GM18526 (cell line): ENCODE data around the gene GAPVD1.

ENCODE experiments used
- POLR2A ChIP-seq: IDR thresholded peaks from 3 replicates; pipeline ENCODE4 v1.6.1; 2011; ENCODE audit not compliant: insufficient read length; ENCODE audit errors: extremely low read depth

The GAPVD1 gene

GRCh38 chr9:125284855-125285254 is 23.2 kb downstream of the GAPVD1 start:
- no peak for TF ChIP-seq POLR2A

- TF ChIP-seq POLR2A: no peak
These were observed 31.5 kb downstream of the GAPVD1 start for GRCh38 chr9:125293134-125293533.

GRCh38 chr9:125295657-125296056 is 34.0 kb downstream of the GAPVD1 start:
- TF ChIP-seq POLR2A: no peak

- no peak for TF ChIP-seq POLR2A
These were observed 35.3 kb downstream of the GAPVD1 start for GRCh38 chr9:125296843-125297372.

DNA sequence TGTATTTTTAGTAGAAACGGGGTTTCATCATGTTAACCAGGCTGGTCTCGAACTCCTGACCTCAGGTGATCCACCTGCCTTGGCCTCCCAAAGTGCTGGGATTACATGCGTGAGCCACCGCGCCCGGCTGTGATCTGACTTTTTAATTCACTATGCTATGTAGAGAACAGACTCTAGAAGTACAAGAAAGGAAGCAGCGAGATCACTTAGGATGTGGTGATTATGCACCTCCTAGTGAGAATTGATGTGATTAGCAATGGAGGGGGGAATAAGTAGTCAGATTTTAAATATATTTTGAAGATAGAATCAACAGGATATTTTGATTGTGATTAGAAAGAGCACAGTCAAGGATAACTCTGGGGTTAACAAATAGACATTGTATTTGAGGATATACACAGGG is 36.3 kb downstream of the GAPVD1 start:
- no peak for TF ChIP-seq POLR2A

GRCh38 chr9:125302241-125302640 is 40.6 kb downstream of the GAPVD1 start:
- TF ChIP-seq POLR2A: no peak

DNA sequence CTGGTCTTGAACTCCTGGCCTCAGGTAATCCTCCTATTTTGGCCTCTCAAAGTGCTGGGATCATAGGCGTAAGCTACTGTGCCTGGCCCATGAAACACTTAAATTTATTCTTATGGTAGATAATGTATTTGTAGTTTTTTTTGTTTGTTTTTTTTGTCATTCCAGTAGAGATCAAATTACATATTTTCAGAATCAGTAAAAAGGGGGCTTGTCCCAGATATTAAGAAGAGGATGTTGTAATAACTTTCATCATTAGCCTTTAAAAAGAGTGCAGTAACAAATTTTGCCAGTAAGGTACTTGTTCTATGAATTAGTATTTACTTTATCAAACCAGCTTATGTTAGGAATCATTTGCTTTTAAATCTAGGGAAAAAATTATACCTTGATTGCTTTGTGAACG is 42.6 kb downstream of the GAPVD1 start:
- TF ChIP-seq POLR2A: no peak

DNA sequence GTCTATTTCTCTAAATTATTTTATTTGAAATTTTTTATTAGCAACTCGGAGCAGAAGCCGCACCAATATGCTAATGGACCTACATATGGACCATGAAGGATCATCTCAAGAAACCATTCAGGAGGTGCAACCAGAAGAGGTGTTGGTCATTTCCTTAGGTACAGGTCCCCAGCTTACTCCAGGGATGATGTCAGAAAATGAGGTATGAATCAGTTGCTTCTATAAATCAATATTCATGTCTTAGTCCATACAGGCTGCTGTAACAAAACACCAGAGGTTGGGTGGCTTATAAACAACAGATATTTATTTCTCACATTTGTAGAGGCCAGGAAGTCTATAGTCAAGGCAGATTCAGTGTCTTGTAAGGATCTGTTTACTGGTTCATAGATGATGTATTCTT is 50.8 kb downstream of the GAPVD1 start:
- TF ChIP-seq POLR2A: no peak

DNA sequence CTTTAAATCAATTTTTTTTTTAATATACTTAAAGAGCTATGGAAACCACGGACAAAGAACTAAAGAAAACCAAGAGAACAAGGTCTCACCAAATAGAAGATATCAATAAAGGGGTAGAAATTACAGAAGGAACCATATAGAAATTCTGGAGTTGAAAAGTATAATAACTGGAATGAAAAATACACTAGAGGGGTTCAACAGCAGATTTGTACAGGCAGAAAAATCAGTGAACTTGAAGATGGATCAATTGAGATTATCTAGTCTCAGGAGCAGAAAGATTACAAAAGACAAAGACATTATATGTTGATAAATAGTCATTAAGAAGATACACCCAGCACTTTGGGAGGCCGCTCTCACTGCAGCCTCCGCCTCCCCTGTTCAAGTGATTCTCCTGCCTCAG is 56.1 kb downstream of the GAPVD1 start:
- TF ChIP-seq POLR2A: no peak

DNA sequence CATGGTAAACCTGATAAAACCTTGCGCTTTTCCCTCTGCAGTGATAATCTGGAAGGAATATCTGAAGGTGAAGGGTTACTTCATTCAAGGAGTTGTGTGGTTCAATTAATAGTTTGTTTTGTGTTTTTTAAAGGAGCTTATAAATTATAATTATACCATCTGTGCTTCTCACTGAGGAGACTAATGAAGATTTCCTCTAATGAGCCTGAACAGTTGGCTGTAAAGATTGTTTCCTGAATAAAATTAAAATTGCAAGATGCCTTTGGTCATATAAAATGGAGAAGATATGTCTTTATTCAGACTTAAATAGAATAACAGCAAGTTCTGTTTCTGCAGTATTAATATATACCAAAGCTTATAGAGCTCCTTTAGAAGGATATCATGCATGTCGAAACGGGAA is 59.9 kb downstream of the GAPVD1 start:
- no peak for TF ChIP-seq POLR2A

DNA sequence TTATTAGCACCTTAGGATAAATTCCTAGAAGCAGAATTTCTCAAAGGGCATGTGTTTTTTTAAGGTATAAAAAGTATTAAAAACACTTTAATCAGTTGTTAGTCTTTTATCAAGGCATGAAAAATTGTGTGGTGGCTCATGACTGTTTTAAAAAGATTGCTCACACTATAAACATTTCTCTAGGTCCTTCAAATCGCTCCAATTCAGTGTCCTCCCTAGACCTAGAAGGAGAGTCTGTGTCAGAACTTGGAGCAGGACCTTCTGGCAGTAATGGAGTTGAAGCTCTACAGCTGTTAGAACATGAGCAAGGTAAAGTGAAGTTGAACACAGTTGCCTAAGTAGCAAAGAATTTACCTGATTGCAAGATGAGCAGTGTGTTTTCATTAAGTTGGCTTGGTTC is 62.0 kb downstream of the GAPVD1 start:
- TF ChIP-seq POLR2A: no peak

DNA sequence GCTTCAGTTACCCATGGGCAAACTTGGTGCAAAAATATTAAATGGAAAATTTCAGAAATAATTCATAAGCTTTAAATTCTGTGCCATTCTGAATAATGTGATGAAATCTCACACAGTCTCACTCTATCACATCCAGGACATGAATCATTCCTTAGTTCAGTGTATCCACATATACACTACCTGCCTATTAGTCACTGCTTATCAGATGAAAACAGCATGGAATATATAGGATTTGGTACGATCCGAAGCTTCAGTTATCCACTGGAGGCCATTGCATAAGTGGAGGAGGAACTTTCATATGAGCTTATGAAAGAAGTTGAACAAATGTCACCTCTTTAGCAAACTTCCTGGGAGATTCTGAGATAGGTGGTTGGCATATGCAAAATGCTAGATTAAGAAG is 64.2 kb downstream of the GAPVD1 start:
- TF ChIP-seq POLR2A: no peak

GRCh38 chr9:125329978-125330377 is 68.4 kb downstream of the GAPVD1 start:
- no peak for TF ChIP-seq POLR2A

DNA sequence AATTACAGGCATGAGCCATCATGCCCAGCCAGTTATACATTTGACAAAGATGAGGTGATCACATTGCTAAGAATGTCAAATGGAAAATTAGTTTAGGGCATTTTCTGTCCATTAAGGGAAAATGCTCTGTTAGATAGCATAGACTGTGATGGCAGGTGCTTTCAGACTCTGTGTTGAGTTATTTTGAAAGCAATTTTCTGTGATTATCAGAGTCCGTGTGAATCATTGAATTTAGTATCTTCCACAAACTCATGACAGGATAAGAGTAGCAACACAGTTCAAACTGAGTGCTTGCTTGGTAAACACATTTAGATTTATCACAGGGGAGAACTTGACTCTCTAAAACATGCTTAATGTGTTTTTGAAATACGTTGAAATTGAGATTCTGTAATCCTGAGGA is 69.0 kb downstream of the GAPVD1 start:
- no peak for TF ChIP-seq POLR2A

DNA sequence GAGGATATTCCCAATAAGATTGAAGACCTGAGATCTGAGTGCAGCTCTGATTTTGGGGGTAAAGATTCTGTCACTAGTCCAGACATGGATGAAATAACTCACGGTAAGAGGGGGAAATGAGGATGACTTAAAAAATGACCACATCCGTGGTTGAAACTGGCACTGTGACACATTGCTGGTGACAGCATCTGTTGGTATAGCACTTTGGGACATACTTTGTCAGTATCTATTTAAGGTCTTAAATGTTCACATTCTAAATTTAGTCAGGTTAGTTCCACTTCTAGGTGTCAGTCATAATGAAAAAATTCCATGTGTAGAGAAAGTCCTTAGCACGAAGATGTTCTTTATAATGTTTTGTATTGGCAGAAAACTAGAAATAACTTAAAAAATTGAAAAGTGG is 70.9 kb downstream of the GAPVD1 start:
- TF ChIP-seq POLR2A: no peak

DNA sequence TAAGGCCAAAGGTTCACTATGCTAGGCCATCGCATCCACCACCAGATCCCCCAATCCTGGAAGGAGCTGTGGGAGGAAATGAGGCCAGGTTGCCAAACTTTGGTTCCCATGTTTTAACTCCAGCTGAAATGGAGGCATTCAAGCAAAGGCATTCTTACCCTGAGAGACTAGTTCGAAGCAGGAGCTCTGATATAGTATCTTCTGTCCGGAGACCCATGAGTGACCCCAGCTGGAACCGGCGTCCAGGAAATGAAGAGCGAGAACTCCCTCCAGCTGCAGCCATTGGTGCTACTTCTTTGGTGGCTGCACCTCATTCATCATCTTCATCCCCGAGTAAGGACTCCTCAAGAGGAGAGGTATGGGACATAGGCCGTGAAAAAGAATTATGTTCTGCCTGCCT is 75.6 kb downstream of the GAPVD1 start:
- no peak for TF ChIP-seq POLR2A

GRCh38 chr9:125338929-125339328 is 77.3 kb downstream of the GAPVD1 start:
- TF ChIP-seq POLR2A: no peak

GRCh38 chr9:125341566-125341965 is 79.9 kb downstream of the GAPVD1 start:
- no peak for TF ChIP-seq POLR2A

DNA sequence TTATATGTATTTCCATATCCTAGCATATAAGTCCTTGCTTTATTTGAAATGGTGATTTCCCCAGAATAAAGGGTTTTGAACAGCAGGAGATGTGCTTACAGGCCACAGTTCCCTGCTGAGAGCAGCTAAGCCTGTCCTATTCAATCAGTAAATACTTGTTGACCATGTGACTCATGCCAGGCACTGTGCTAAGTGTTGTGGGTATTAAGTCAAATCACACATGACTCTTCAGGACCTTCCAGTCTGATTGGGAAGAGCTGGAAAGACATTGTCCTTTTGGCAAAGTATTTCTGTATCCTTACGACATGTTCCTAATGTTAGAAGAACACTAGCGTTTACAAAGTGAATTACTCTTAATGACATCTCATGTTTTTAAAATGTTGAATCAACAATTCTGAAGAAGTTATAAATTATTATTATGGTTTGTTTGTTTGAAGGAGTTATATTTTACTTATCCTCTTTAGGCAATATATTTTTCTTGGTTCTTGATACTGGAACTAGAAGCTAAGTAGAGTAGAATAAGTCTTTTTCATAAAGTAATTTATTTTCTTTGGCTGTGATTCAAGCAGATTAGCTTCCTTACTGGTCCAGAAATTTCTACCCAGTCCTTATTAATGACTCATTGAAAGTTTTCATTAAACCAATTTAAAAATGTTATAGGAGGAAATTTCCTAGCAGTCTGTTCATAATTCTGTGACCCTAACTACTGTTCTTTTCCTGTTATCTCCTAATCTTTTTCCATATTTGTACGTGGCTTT is 82.1 kb downstream of the GAPVD1 start:
- TF ChIP-seq POLR2A: no peak
